GM19043 (cell line): ENCODE data around the gene AADACL4.

ENCODE experiments used
- ATAC-seq: cut with Tn5 transposase; IDR thresholded peaks from one replicate; pipeline ENCODE4 v1.9.1; 2021; ENCODE audit warnings: low read depth; ENCODE audit not compliant: unreplicated experiment

The AADACL4 gene

GRCh38 chr1:12643785-12644184, at the start of gene AADACL4:
Gene AADACL4 (plus strand): TSS chr1:12644085. CDS start chr1:12644547, 462 bp downstream.
- ATAC-seq = no peak

- ATAC-seq = no peak
These were observed 49.4 kb upstream of the AADACL4 start for GRCh38 chr1:12594490-12594889.

- ATAC-seq = no peak
These were observed 48.7 kb upstream of the AADACL4 start for GRCh38 chr1:12594966-12595756.

GRCh38 chr1:12595757-12596006, 48.2 kb upstream of the AADACL4 start:
- no peak for ATAC-seq

- ATAC-seq = peak; percentile 68
These were observed 47.7 kb upstream of the AADACL4 start for GRCh38 chr1:12596007-12596821.

- no peak for ATAC-seq
These were observed 46.1 kb upstream of the AADACL4 start for GRCh38 chr1:12597792-12598191.

- no peak for ATAC-seq
These were observed 44.9 kb upstream of the AADACL4 start for GRCh38 chr1:12598974-12599373.

- no peak for ATAC-seq
These were observed 44.2 kb upstream of the AADACL4 start for GRCh38 chr1:12599657-12600056.

- no peak for ATAC-seq
These were observed 43.5 kb upstream of the AADACL4 start for GRCh38 chr1:12600335-12600734.

- no peak for ATAC-seq
These were observed 42.8 kb upstream of the AADACL4 start for GRCh38 chr1:12600880-12601633.

- ATAC-seq = no peak
These were observed 41.9 kb upstream of the AADACL4 start for GRCh38 chr1:12601700-12602658.

- ATAC-seq = no peak
These were observed 41.2 kb upstream of the AADACL4 start for GRCh38 chr1:12602659-12603024.

- ATAC-seq = no peak
These were observed 40.7 kb upstream of the AADACL4 start for GRCh38 chr1:12603224-12603623.

- no peak for ATAC-seq
These were observed 39.6 kb upstream of the AADACL4 start for GRCh38 chr1:12604114-12604874.

- no peak for ATAC-seq
These were observed 38.9 kb upstream of the AADACL4 start for GRCh38 chr1:12604986-12605385.

GRCh38 chr1:12607263-12607662, 36.6 kb upstream of the AADACL4 start:
- ATAC-seq = no peak

- no peak for ATAC-seq
These were observed 35.5 kb upstream of the AADACL4 start for GRCh38 chr1:12608311-12608957.

- no peak for ATAC-seq
These were observed 34.3 kb upstream of the AADACL4 start for GRCh38 chr1:12609469-12610003.
